ENCODE measurements around the gene TDG. TPM values are rescaled to one million over a fixed set of nuclear protein-coding genes. Genes with fewer than 3 reads are reported as not detected.
"Not testable (repeated sequence)": the region's sequence is repeated elsewhere in the genome, so short reads cannot be mapped to it uniquely, and the experiment has no call there.

TDG gene
- total and polyA plus RNA-seq, 2 donors (not counting 3 experiments of a cell fraction or from before 2014, with no cell fraction given): 17.6 to 36.8 TPM

DNA sequence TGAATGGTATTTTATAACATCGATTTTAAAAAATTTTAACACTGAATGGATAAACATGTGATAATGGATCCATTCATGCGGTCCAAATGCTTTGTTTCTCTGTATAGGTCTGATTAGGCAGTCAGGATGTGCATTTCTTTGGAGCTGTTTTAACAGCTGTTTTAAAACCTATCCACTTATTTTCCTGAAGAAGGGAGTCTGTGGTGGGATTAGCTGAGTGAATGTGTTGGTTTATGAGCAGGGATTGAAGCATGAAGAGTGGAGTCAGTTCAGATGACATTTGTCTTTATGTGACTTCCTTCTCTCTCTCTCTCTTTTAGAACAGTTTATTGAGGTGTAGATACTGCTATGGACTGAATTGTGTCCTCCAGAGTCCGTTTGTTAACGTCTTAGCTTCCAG, 46.7 kb downstream of the TDG start:
- H3K9ac ChIP-seq (replicated peaks; ENCODE audit: extremely low read depth, insufficient read depth, low read length): no peak overlapping the region
- no peak for TF ChIP-seq POLR2AphosphoS5 (IDR thresholded peaks at IDR 0.05; ENCODE audit: insufficient read depth, low read depth, low read length)
- TF ChIP-seq MYC (IDR thresholded peaks at IDR 0.05; ENCODE audit: low read depth, low read length): no peak
- no peak for TF ChIP-seq GATA2 (IDR thresholded peaks at IDR 0.05; ENCODE audit: insufficient read depth, insufficient read length, low read depth, low read length)
- no peak for TF ChIP-seq EZH2 (IDR thresholded peaks at IDR 0.05; ENCODE audit: borderline replicate concordance, low read depth, low read length, severe bottlenecking)
- TF ChIP-seq, protein P1, sequence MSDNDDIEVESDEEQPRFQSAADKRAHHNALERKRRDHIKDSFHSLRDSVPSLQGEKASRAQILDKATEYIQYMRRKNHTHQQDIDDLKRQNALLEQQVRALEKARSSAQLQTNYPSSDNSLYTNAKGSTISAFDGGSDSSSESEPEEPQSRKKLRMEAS (IDR thresholded peaks at IDR 0.05; ENCODE audit: insufficient read depth, insufficient read length): no peak
- no peak for TF ChIP-seq FOS (IDR thresholded peaks at IDR 0.05; ENCODE audit: borderline replicate concordance, insufficient read depth, low read length)
- no peak for TF ChIP-seq POLR2A (IDR thresholded peaks at IDR 0.05; ENCODE audit: low read depth, low read length)
- no peak for TF ChIP-seq JUN (IDR thresholded peaks at IDR 0.05; ENCODE audit: borderline replicate concordance, insufficient read depth, insufficient read length, low read depth)
- TF ChIP-seq, protein P2, sequence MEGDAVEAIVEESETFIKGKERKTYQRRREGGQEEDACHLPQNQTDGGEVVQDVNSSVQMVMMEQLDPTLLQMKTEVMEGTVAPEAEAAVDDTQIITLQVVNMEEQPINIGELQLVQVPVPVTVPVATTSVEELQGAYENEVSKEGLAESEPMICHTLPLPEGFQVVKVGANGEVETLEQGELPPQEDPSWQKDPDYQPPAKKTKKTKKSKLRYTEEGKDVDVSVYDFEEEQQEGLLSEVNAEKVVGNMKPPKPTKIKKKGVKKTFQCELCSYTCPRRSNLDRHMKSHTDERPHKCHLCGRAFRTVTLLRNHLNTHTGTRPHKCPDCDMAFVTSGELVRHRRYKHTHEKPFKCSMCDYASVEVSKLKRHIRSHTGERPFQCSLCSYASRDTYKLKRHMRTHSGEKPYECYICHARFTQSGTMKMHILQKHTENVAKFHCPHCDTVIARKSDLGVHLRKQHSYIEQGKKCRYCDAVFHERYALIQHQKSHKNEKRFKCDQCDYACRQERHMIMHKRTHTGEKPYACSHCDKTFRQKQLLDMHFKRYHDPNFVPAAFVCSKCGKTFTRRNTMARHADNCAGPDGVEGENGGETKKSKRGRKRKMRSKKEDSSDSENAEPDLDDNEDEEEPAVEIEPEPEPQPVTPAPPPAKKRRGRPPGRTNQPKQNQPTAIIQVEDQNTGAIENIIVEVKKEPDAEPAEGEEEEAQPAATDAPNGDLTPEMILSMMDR (IDR thresholded peaks at IDR 0.05; ENCODE audit: extremely low read depth in 1 of 2, insufficient read depth in 1 of 2, low read depth in 1 of 2, low read length in 2 of 2): no peak
- dilution Hi-C loops (cut with MboI; ENCODE audit: extremely low pct_ligation_motif_present, low sequenced_read_pairs) (no loop called here), intact Hi-C loops (cut with micrococcal nuclease) (no loop called here)
- no peak overlapping the region for H2AFZ ChIP-seq (ENCODE audit: low read depth, low read length)
- peaks cover 13% of the 10 kb centered on the region for H3K4me1 ChIP-seq (ENCODE audit: control insufficient read depth, extremely low read depth, insufficient read depth, low read length)
- H4K20me1 ChIP-seq (replicated peaks; ENCODE audit: control insufficient read depth, extremely low read depth, insufficient read depth, low read length): no peaks in the 10 kb centered on the region
- H3K9me1 ChIP-seq (replicated peaks; ENCODE audit: control insufficient read depth, extremely low read depth, insufficient read depth, low read length): no peaks in the 10 kb centered on the region
- no peaks in the 10 kb centered on the region for H3K27me3 ChIP-seq (ENCODE audit: control insufficient read depth in 2 of 2, insufficient read depth in 2 of 2, low read length in 2 of 2)
- H3K36me3 ChIP-seq (ENCODE audit: control insufficient read depth in 2 of 2, extremely low read depth in 1 of 2, insufficient read depth in 2 of 2, low read length in 2 of 2): no peaks in the 10 kb centered on the region
- no peaks in the 10 kb centered on the region for H3K79me2 ChIP-seq (ENCODE audit: control insufficient read depth, insufficient read depth, low read length)
- no peak overlapping the region for H3K4me3 ChIP-seq (replicated peaks in 1 of 3; ENCODE audit: insufficient read depth in 1 of 3, low read depth in 1 of 3, low read length in 3 of 3)
- H3K4me2 ChIP-seq (ENCODE audit: insufficient read depth, low read length): no peak overlapping the region
- BruUV-seq (replicated peaks): no TSS peak
- H3K9me3 ChIP-seq (replicated peaks; ENCODE audit: control insufficient read depth, insufficient read depth, low read length): no peaks in the 10 kb centered on the region
- FAIRE-seq (no peak), DNase-seq (ENCODE audit: low read depth, low spot score) (peak; percentile 21)
- no peak overlapping the region for H3K27ac ChIP-seq (ENCODE audit: insufficient read depth, low read depth, low read length)
- ChIA-PET CTCF (interaction anchor here (0.5 kb wide), 1 partner anchor 948 kb away, joined by 4 read pairs; no protein-coding TSS in a partner anchor), POLR2A (no interaction called here)

DNA sequence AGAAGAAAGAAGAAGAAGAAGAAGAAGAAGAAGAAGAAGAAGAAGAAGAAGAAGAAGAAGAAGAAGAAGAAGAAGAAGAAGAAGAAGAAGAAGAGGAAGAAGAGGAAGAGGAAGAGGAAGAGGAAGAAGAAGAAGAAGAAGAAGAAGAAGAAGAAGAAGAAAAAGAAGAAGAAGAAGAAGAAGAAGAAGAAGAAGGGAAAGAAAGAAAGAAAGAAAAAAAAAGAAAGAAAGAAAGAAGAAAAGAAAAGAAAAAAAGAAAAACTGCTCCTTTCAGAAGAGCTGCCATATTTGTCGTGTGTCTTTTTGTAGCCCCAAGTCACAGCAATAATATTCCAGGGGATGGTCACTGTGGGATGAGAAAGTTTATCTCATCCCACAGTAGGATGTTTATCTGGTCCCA, 56.2 kb downstream of the TDG start:
- H3K9me1 ChIP-seq (replicated peaks; ENCODE audit: control insufficient read depth, extremely low read depth, insufficient read depth, low read length); H4K20me1 ChIP-seq (replicated peaks; ENCODE audit: control insufficient read depth, extremely low read depth, insufficient read depth, low read length); H3K79me2 ChIP-seq (ENCODE audit: control insufficient read depth, insufficient read depth, low read length); H3K9ac ChIP-seq (replicated peaks; ENCODE audit: extremely low read depth, insufficient read depth, low read length); FAIRE-seq; H3K9me3 ChIP-seq (replicated peaks; ENCODE audit: control insufficient read depth, insufficient read depth, low read length); H3K27ac ChIP-seq (ENCODE audit: insufficient read depth, low read depth, low read length); dilution Hi-C loops (cut with MboI; ENCODE audit: extremely low pct_ligation_motif_present, low sequenced_read_pairs); POLR2A ChIA-PET; BruUV-seq (replicated peaks); DNase-seq (ENCODE audit: low read depth, low spot score); H3K4me2 ChIP-seq (ENCODE audit: insufficient read depth, low read length); CTCF ChIA-PET; intact Hi-C loops (cut with micrococcal nuclease); H3K4me3 ChIP-seq (replicated peaks in 1 of 3; ENCODE audit: insufficient read depth in 1 of 3, low read depth in 1 of 3, low read length in 3 of 3); H3K36me3 ChIP-seq (ENCODE audit: control insufficient read depth in 2 of 2, extremely low read depth in 1 of 2, insufficient read depth in 2 of 2, low read length in 2 of 2); H3K4me1 ChIP-seq (ENCODE audit: control insufficient read depth, extremely low read depth, insufficient read depth, low read length); H2AFZ ChIP-seq (ENCODE audit: low read depth, low read length): not testable (repeated sequence)
- H3K27me3 ChIP-seq (ENCODE audit: control insufficient read depth in 2 of 2, insufficient read depth in 2 of 2, low read length in 2 of 2): peaks cover 0 to 20% of the 10 kb centered on the region in 2 experiments

Data from endothelial cell of umbilical vein (primary cell).